ENCODE results near the gene KMT5B.
A peak's percentile ranks its signal among the peaks of the same experiment; 100 is the strongest.

Gene KMT5B

GRCh38 chr11:68216171-68216938 lies 3.3 kb upstream of the KMT5B start:
- no peak overlapping the region for H3K4me3 ChIP-seq (ENCODE audit: low read depth, low read length)
- TF ChIP-seq CTCF (IDR thresholded peaks at IDR 0.05; ENCODE audit: insufficient read depth, low read depth, low read length, missing control alignments), result no peak

GRCh38 chr11:68215524-68216170 lies 2.6 kb upstream of the KMT5B start:
- TF ChIP-seq CTCF (IDR thresholded peaks at IDR 0.05; ENCODE audit: insufficient read depth, low read depth, low read length, missing control alignments), result no peak
- DNase-seq (ENCODE audit: low read depth), result no peak
- no peak overlapping the region for H3K4me3 ChIP-seq (ENCODE audit: low read depth, low read length)

More at GRCh38 chr11:68216171-68216938, 3.3 kb upstream of the KMT5B start:
- DNase-seq (ENCODE audit: low read depth), result no peak

- H3K4me3 ChIP-seq (ENCODE audit: low read depth, low read length), result no peak overlapping the region
- no peak for TF ChIP-seq CTCF (IDR thresholded peaks at IDR 0.05; ENCODE audit: insufficient read depth, low read depth, low read length, missing control alignments)
Measured at GRCh38 chr11:68215087-68215445, 2.0 kb upstream of the KMT5B start.

GRCh38 chr11:68214173-68215086 lies 1.3 kb upstream of the KMT5B start:
- no peak for TF ChIP-seq CTCF (IDR thresholded peaks at IDR 0.05; ENCODE audit: insufficient read depth, low read depth, low read length, missing control alignments)
- peak overlapping the region; percentile 93 for H3K4me3 ChIP-seq (ENCODE audit: low read depth, low read length)
- DNase-seq (ENCODE audit: low read depth), result no peak

More at GRCh38 chr11:68215087-68215445, 2.0 kb upstream of the KMT5B start:
- peak; percentile 21 for DNase-seq (ENCODE audit: low read depth)

- no peak for TF ChIP-seq CTCF (IDR thresholded peaks at IDR 0.05; ENCODE audit: insufficient read depth, low read depth, low read length, missing control alignments)
- DNase-seq (ENCODE audit: low read depth), result peak; percentile 97
- H3K4me3 ChIP-seq (ENCODE audit: low read depth, low read length), result peak overlapping the region; percentile 93
Measured at GRCh38 chr11:68213555-68214172, 568 bp upstream of the KMT5B start.

GRCh38 chr11:68212421-68213134 lies 518 bp downstream of the KMT5B start:
- DNase-seq (ENCODE audit: low read depth), result peak; percentile 88
- TF ChIP-seq CTCF (IDR thresholded peaks at IDR 0.05; ENCODE audit: insufficient read depth, low read depth, low read length, missing control alignments), result peak; percentile 30
- H3K4me3 ChIP-seq (ENCODE audit: low read depth, low read length), result peak overlapping the region; percentile 89

All from GM12865 (cell line).